OCI-LY3 (cell line): Measurements from ENCODE around the gene BSPRY.

ENCODE experiments used
- H2AFZ ChIP-seq: fragments of 200-600, 300-600 bp; shearing (Covaris generic); 2 replicates; pipeline ENCODE4 v1.6.0; 2014; ENCODE audit warnings: antibody characterized with exemption, low read depth, low read length
- H3K27ac ChIP-seq: fragments of 200-600, 300-600 bp; sonication (generic); 2 replicates; pipeline ENCODE4 v1.5.1; 2014; ENCODE audit warnings: mild to moderate bottlenecking, low read length, moderate library complexity, mixed read lengths
- H3K27me3 ChIP-seq: fragments of 200-600, 300-600 bp; sonication (generic); 2 replicates; pipeline ENCODE4 v1.6.1; 2014; ENCODE audit warnings: low read depth, low read length, mixed read lengths
- H3K36me3 ChIP-seq: fragments of 200-600, 300-600 bp; sonication (generic); replicated peaks from 2 replicates; pipeline ENCODE3; 2014; ENCODE audit warnings: low read depth, low read length, mixed read lengths
- H3K4me1 ChIP-seq: fragments of 300-600, 200-600 bp; sonication (generic); 2 replicates; pipeline ENCODE4 v1.6.1; 2014; ENCODE audit warnings: low read length, mixed read lengths
- H3K4me2 ChIP-seq: fragments of 200-600, 300-600 bp; sonication (generic); 2 replicates; pipeline ENCODE4 v1.6.1; 2014; ENCODE audit warnings: low read length, mixed read lengths
- H3K4me3 ChIP-seq: fragments of 300-600, 200-600 bp; sonication (generic); 2 replicates; pipeline ENCODE4 v1.5.1; 2014; ENCODE audit warnings: antibody characterized with exemption, mild to moderate bottlenecking, low read length, moderate library complexity
- H3K79me2 ChIP-seq: fragments of 300-600, 200-600 bp; shearing (Covaris generic); 2 replicates; pipeline ENCODE4 v1.6.1; 2014; ENCODE audit warnings: mild to moderate bottlenecking, low read length, mixed read lengths
- H3K9ac ChIP-seq: fragments of 300-600, 200-600 bp; shearing (Covaris generic); 2 replicates; pipeline ENCODE4 v1.6.0; 2014; ENCODE audit warnings: mild to moderate bottlenecking, low read length, moderate library complexity
- H3K9me3 ChIP-seq: fragments of 200-600, 300-600 bp; shearing (Covaris generic); 2 replicates; pipeline ENCODE4 v1.6.1; 2014; ENCODE audit warnings: low read length, mixed read lengths; ENCODE audit not compliant: insufficient read depth
- H4K20me1 ChIP-seq: fragments of 200-600, 300-600 bp; sonication (generic); 2 replicates; pipeline ENCODE4 v1.6.1; 2016; ENCODE audit warnings: low read length, mixed read lengths; ENCODE audit not compliant: insufficient read depth
- EZH2phosphoT487 ChIP-seq: fragments of 200-600 bp; shearing (Covaris generic); IDR thresholded peaks from 2 replicates; pipeline ENCODE4 v1.6.1; 2018; ENCODE audit warnings: antibody characterized with exemption, mixed run types, low read depth
- TF ChIP-seq, protein P1 (sequence below): fragments of 200-600, 300-600 bp; sonication (generic); IDR thresholded peaks from 2 replicates; pipeline ENCODE4 v1.5.1; 2014; ENCODE audit warnings: antibody characterized with exemption, low read length, low read depth

Gene BSPRY

DNA sequence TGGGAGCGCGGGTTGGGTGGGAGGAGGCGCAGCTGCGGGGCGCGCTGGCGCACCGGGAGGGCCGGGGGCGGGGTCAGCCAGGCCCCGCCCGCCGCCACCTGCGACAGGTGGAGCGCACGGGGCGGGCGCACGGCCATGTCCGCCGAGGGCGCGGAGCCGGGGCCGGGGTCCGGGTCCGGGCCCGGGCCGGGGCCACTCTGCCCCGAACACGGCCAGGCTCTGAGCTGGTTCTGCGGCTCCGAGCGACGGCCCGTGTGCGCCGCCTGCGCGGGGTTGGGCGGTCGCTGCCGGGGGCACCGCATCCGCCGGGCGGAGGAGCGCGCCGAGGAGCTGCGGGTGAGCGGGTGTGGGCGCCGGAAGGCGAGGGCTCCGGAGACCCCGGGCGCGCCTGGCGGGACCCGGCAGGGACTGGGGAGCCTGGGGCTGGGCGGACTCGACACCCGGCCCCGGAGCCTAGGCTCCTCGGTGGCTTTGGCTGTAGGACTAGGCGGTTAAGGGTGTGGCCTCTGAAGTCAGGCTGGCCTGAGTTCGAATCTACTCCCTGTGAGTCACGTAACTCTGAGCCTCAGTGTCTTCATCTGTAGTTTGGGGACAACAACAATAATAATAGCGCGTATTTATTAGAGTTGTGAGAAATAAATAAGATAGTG is at the start of gene BSPRY:
Gene BSPRY, plus strand, starts transcription at position 97 of the 650 bp plus-strand sequence. Its CDS starts 39 bp downstream, at position 136.
- Histone ChIP-seq H3K27ac (peak within 1 kb of the TSS; percentile 90), H3K9me3 (no peaks in the 10 kb centered on the region), H3K4me3 (peak within 1 kb of the TSS; percentile 90), H3K36me3 (no peaks in the 10 kb centered on the region), H3K27me3 (no peaks in the 10 kb centered on the region), H3K79me2 (no peaks in the 10 kb centered on the region), H4K20me1 (no peaks in the 10 kb centered on the region), H3K4me2 (peak within 1 kb of the TSS; percentile 97), H3K9ac (peak within 1 kb of the TSS; percentile 83), H2AFZ (peak within 1 kb of the TSS; percentile 70), H3K4me1 (peaks cover 34% of the 10 kb centered on the region)
- TF ChIP-seq, protein P1, sequence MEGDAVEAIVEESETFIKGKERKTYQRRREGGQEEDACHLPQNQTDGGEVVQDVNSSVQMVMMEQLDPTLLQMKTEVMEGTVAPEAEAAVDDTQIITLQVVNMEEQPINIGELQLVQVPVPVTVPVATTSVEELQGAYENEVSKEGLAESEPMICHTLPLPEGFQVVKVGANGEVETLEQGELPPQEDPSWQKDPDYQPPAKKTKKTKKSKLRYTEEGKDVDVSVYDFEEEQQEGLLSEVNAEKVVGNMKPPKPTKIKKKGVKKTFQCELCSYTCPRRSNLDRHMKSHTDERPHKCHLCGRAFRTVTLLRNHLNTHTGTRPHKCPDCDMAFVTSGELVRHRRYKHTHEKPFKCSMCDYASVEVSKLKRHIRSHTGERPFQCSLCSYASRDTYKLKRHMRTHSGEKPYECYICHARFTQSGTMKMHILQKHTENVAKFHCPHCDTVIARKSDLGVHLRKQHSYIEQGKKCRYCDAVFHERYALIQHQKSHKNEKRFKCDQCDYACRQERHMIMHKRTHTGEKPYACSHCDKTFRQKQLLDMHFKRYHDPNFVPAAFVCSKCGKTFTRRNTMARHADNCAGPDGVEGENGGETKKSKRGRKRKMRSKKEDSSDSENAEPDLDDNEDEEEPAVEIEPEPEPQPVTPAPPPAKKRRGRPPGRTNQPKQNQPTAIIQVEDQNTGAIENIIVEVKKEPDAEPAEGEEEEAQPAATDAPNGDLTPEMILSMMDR, result no peak
- TF ChIP-seq EZH2phosphoT487, result no peak

DNA sequence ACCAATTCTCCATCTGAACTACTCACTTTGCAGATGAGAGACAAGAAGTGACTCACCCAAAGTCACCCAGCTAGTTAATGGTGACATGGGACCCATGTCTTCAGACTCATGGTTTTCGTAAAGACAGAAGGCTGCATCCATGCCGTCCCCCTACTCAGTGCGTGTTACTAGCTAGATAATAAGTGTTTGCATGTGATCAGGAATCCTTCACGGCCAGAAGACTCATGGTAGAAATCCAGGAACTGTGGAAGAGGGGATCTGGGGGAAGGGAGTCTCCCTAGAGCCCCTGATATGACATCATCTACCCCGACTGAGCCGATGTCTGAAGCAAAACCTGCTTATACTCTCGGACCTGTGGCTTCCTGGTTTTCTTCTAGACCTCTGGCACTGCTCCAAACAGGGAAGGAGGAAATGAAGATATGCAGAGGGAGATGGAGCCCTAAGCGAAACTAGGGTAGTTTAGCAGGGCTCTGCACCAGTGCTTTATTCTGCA is 49.5 kb upstream of the BSPRY start:
- no peaks in the 10 kb centered on the region for H3K27me3 ChIP-seq
- H3K9me3 ChIP-seq, result no peaks in the 10 kb centered on the region
- H3K79me2 ChIP-seq, result no peaks in the 10 kb centered on the region
- H2AFZ ChIP-seq, result no peak overlapping the region
- H3K4me2 ChIP-seq, result no peak overlapping the region
- peaks cover 3% of the 10 kb centered on the region for H3K36me3 ChIP-seq
- 0 out of 2 replicates have a peak, but pooled peaks cover 2% of the 10 kb centered on the region for H3K4me1 ChIP-seq
- TF ChIP-seq, protein P1, result no peak
- TF ChIP-seq EZH2phosphoT487, result no peak
- no peaks in the 10 kb centered on the region for H4K20me1 ChIP-seq
- no peak overlapping the region for H3K27ac ChIP-seq
- no peak overlapping the region for H3K4me3 ChIP-seq
- no peak overlapping the region for H3K9ac ChIP-seq

DNA sequence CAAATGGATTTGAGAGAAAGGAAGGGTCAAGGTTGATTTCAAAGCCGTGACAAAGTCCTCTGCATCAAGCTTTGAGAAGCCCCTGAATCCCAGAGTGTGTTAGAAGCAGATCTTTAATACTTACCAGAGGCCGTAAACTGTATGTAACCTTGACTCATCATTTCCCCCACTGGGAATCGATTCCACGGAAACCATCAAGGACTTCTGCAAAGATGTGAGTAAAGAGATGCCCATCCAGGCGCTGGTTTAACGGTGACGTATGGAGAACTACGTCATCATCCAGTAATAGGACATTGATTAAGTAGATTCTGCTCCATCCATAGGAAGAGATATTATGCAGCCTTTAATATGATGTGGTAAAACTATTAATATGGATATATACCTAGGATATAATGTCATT is 47.8 kb upstream of the BSPRY start:
- Histone ChIP-seq H3K9ac (no peak overlapping the region), H3K36me3 (no peaks in the 10 kb centered on the region), H3K27me3 (no peaks in the 10 kb centered on the region; the same call in 1 of the 2 replicates), H3K4me1 (0 out of 2 replicates have a peak, but pooled peaks cover 2% of the 10 kb centered on the region), H3K4me2 (no peak overlapping the region), H4K20me1 (no peaks in the 10 kb centered on the region), H3K79me2 (no peaks in the 10 kb centered on the region), H2AFZ (no peak overlapping the region), H3K27ac (no peak overlapping the region), H3K9me3 (no peaks in the 10 kb centered on the region), H3K4me3 (no peak overlapping the region)
- TF ChIP-seq EZH2phosphoT487, result no peak
- TF ChIP-seq, protein P1, result no peak

DNA sequence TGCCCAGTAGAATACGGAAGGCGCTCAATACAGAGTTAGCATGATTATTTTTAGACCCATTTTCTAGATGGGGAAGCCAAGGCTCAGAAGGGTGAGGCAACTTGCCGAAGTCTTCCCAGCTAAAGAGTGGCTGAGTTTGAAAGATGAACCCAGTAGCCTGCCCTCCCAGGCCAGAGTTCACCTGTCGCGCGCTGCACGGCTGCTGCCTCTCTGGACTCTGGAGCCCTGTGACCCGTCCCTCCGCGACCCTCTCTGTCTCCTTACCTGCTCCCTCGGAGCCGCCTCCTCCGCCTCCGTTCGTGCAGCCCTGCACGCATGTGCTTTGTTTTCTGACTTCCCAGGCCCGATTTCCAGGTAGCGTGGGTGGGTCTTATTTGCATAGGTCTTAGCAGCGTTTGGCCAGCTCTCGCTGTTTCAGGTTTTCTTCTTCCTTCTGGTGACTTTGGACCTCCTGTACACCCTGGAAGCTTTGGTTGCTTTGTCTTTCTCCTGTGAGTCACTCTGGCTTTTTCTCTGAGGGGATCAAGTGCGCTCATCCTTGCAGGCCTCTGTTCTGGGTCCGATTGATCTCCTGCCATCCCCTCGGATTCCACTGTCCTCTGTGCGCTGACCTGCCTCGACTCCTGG is 46.4 kb upstream of the BSPRY start, which contains the start of gene RNF183:
Gene RNF183, minus strand, starts transcription at position 585 of the 627 bp plus-strand sequence. CDS start 5,192 bp downstream, outside the sequence.
- Histone ChIP-seq H4K20me1 (no peaks in the 10 kb centered on the region), H3K4me3 (no peak within 1 kb of the TSS), H3K27me3 (no peaks in the 10 kb centered on the region; the same call in 1 of the 2 replicates), H2AFZ (no peak within 1 kb of the TSS), H3K4me2 (no peak within 1 kb of the TSS), H3K27ac (no peak within 1 kb of the TSS), H3K79me2 (no peaks in the 10 kb centered on the region), H3K9ac (no peak within 1 kb of the TSS), H3K36me3 (no peaks in the 10 kb centered on the region), H3K4me1 (no peaks in the 10 kb centered on the region), H3K9me3 (no peaks in the 10 kb centered on the region)
- TF ChIP-seq, protein P1, result no peak
- TF ChIP-seq EZH2phosphoT487, result no peak
